Measurements from ENCODE around the gene CRHR1.
A peak's percentile ranks its signal among the peaks of the same experiment; 100 is the strongest.

GRCh38 chr17:45790296-45790922, 6.3 kb downstream of the CRHR1 start:
- TF ChIP-seq CTCF (optimal IDR thresholded peaks at IDR 0.05 in 1 of 3, IDR thresholded peaks at IDR 0.05 in 1 of 3, conservative IDR thresholded peaks at IDR 0.05 in 1 of 3; ENCODE audit: extremely low read depth in 1 of 3, insufficient read depth in 2 of 3, low read length in 3 of 3), result no peak
- TF ChIP-seq EZH2 (IDR thresholded peaks at IDR 0.05; ENCODE audit: low read length), result peak; percentile 51

All from keratinocyte (primary cell).